Endometrial microvascular endothelial cells (primary cell): ENCODE data around the gene FAF1. TPM values are rescaled to one million over a fixed set of nuclear protein-coding genes. Genes with fewer than 3 reads are reported as not detected.
"Not testable (repeated sequence)": the region's sequence is repeated elsewhere in the genome, so short reads cannot be mapped to it uniquely, and the experiment has no call there.

Source experiments
- in situ Hi-C: cut with HindIII; loops from 2 replicates; pipeline ENCODE4 v1.10.0; 2017; ENCODE audit warnings: low sequenced_read_pairs, low pct_unique_long_range_greater_than_20kb; ENCODE audit errors: inconsistent ontology term
- total RNA-seq: library from RNA; depleted of rRNA; stranded (reverse); fragments of >200 nt; gene quantifications from one replicate; pipeline ENCODE4 v1.2.3, GENCODE V29; 2015; ENCODE audit errors: inconsistent ontology term

FAF1 gene
- total RNA-seq, 1 donor from 2014 or later, result 72.0 TPM

- in situ Hi-C loops, result no loop called here
These were observed 8.2 kb upstream of the FAF1 start for GRCh38 chr1:50968158-50968820.

- in situ Hi-C loops, result no loop called here
These were observed 7.5 kb upstream of the FAF1 start for GRCh38 chr1:50967416-50968157.

GRCh38 chr1:50966991-50967390, 6.9 kb upstream of the FAF1 start:
- in situ Hi-C loops, result no loop called here

- in situ Hi-C loops, result no loop called here
These were observed 4.8 kb upstream of the FAF1 start for GRCh38 chr1:50964863-50965262.

- in situ Hi-C loops, result no loop called here
These were observed 659 bp downstream of the FAF1 start for GRCh38 chr1:50959303-50959912.

GRCh38 chr1:50955116-50955515, 5.0 kb downstream of the FAF1 start:
- in situ Hi-C loops, result no loop called here

GRCh38 chr1:50952566-50952965, 7.5 kb downstream of the FAF1 start:
- in situ Hi-C loops, result not testable (repeated sequence)

GRCh38 chr1:50950396-50950795, 9.7 kb downstream of the FAF1 start:
- in situ Hi-C loops, result no loop called here

- in situ Hi-C loops, result no loop called here
These were observed 10.6 kb downstream of the FAF1 start for GRCh38 chr1:50949286-50949982.

GRCh38 chr1:50942334-50942733, 17.7 kb downstream of the FAF1 start:
- in situ Hi-C loops, result no loop called here

- in situ Hi-C loops, result no loop called here
These were observed 19.8 kb downstream of the FAF1 start for GRCh38 chr1:50940291-50940690.

- in situ Hi-C loops, result no loop called here
These were observed 23.7 kb downstream of the FAF1 start for GRCh38 chr1:50936321-50936720.

GRCh38 chr1:50935276-50935675, 24.8 kb downstream of the FAF1 start:
- in situ Hi-C loops, result not testable (repeated sequence)

- in situ Hi-C loops, result no loop called here
These were observed 25.2 kb downstream of the FAF1 start for GRCh38 chr1:50934838-50935237.

GRCh38 chr1:50933770-50934169, 26.3 kb downstream of the FAF1 start:
- in situ Hi-C loops, result not testable (repeated sequence)

GRCh38 chr1:50932043-50932442, 28.0 kb downstream of the FAF1 start:
- in situ Hi-C loops, result not testable (repeated sequence)

- in situ Hi-C loops, result no loop called here
These were observed 28.9 kb downstream of the FAF1 start for GRCh38 chr1:50930965-50931737.

GRCh38 chr1:50930193-50930592, 29.9 kb downstream of the FAF1 start:
- in situ Hi-C loops, result no loop called here
